Nephron (organoid): ENCODE measurements around the gene PACRG.

Experiments used
- H3K27ac Mint-ChIP-seq, 3 experiments: 2 replicates each; pipeline ENCODE4 v1.8.0; 2020; ENCODE audit warnings: mixed read lengths in 3 of 3, mild to moderate bottlenecking in 2 of 3, moderate library complexity in 1 of 3
- H3K27me3 Mint-ChIP-seq: 2 replicates; pipeline ENCODE4 v1.8.0; 2021; ENCODE audit warnings: low read depth, mild to moderate bottlenecking, moderate library complexity, mixed read lengths
- H3K36me3 Mint-ChIP-seq: 2 replicates; pipeline ENCODE4 v1.8.0; 2020; ENCODE audit warnings: low read depth, mixed read lengths
- H3K4me1 Mint-ChIP-seq: 2 replicates; pipeline ENCODE4 v1.8.0; 2020; ENCODE audit warnings: mixed read lengths
- H3K4me3 Mint-ChIP-seq, 3 experiments: 2 replicates each; pipeline ENCODE4 v1.8.0; 2020; ENCODE audit warnings: mild to moderate bottlenecking in 3 of 3, mixed read lengths in 3 of 3, moderate library complexity in 2 of 3
- H3K9me3 Mint-ChIP-seq: 2 replicates; pipeline ENCODE4 v1.8.0; 2020; ENCODE audit warnings: mixed read lengths
- CTCF ChIP-seq, 3 experiments: fragments of 200-600 bp; sonication (generic); IDR thresholded peaks; one replicate each; pipeline ENCODE4 v1.5.0; 2021; ENCODE audit warnings: antibody characterized with exemption in 3 of 3; ENCODE audit not compliant: unreplicated experiment in 3 of 3

PACRG gene

GRCh38 chr6:163199371-163199770 lies 471.6 kb downstream of the PACRG start:
- Mint-ChIP-seq H3K27me3 (peaks cover 9% of the 10 kb centered on the region), H3K36me3 (no peaks in the 10 kb centered on the region), H3K4me1 (peaks cover 5% of the 10 kb centered on the region), H3K4me3 (no peak overlapping the region), H3K27ac (no peak overlapping the region), H3K9me3 (peaks cover 2% of the 10 kb centered on the region)
- no peak for TF ChIP-seq CTCF (IDR thresholded peaks at IDR 0.05; ENCODE audit: unreplicated experiment in 3 of 3)

GRCh38 chr6:163200289-163200688 lies 472.5 kb downstream of the PACRG start:
- Mint-ChIP-seq H3K27ac (no peak overlapping the region), H3K4me1 (peaks cover 5% of the 10 kb centered on the region), H3K27me3 (peaks cover 5% of the 10 kb centered on the region), H3K9me3 (peaks cover 7% of the 10 kb centered on the region), H3K4me3 (no peak overlapping the region), H3K36me3 (no peaks in the 10 kb centered on the region)
- TF ChIP-seq CTCF (IDR thresholded peaks at IDR 0.05; ENCODE audit: unreplicated experiment in 3 of 3) = no peak

- Mint-ChIP-seq H3K27me3 (peaks cover 5% of the 10 kb centered on the region), H3K4me1 (peaks cover 5% of the 10 kb centered on the region), H3K4me3 (no peak overlapping the region), H3K36me3 (no peaks in the 10 kb centered on the region), H3K9me3 (peaks cover 10% of the 10 kb centered on the region), H3K27ac (no peak overlapping the region)
- no peak for TF ChIP-seq CTCF (IDR thresholded peaks at IDR 0.05; ENCODE audit: unreplicated experiment in 3 of 3)
These were observed 472.9 kb downstream of the PACRG start for GRCh38 chr6:163200694-163201093.

GRCh38 chr6:163201855-163202254 lies 474.1 kb downstream of the PACRG start:
- Mint-ChIP-seq H3K27me3 (peaks cover 5% of the 10 kb centered on the region), H3K4me3 (no peak overlapping the region), H3K4me1 (peaks cover 5% of the 10 kb centered on the region), H3K27ac (no peak overlapping the region), H3K9me3 (peaks cover 11% of the 10 kb centered on the region), H3K36me3 (no peaks in the 10 kb centered on the region)
- no peak for TF ChIP-seq CTCF (IDR thresholded peaks at IDR 0.05; ENCODE audit: unreplicated experiment in 3 of 3)

- no peak overlapping the region for H3K4me3 Mint-ChIP-seq
- H3K36me3 Mint-ChIP-seq = no peaks in the 10 kb centered on the region
- H3K4me1 Mint-ChIP-seq = no peaks in the 10 kb centered on the region
- no peak for TF ChIP-seq CTCF (IDR thresholded peaks at IDR 0.05; ENCODE audit: unreplicated experiment in 3 of 3)
- peaks cover 5% of the 10 kb centered on the region for H3K27me3 Mint-ChIP-seq
- H3K9me3 Mint-ChIP-seq = peaks cover 15% of the 10 kb centered on the region
- H3K27ac Mint-ChIP-seq = no peak overlapping the region
These were observed 478.4 kb downstream of the PACRG start for GRCh38 chr6:163206196-163206595.

GRCh38 chr6:163207431-163208383 lies 479.9 kb downstream of the PACRG start:
- H3K36me3 Mint-ChIP-seq = no peaks in the 10 kb centered on the region
- H3K9me3 Mint-ChIP-seq = peaks cover 26% of the 10 kb centered on the region
- no peak for TF ChIP-seq CTCF (IDR thresholded peaks at IDR 0.05; ENCODE audit: unreplicated experiment in 3 of 3)
- H3K27ac Mint-ChIP-seq = no peak overlapping the region
- H3K4me1 Mint-ChIP-seq = no peaks in the 10 kb centered on the region
- peaks cover 4% of the 10 kb centered on the region for H3K27me3 Mint-ChIP-seq
- no peak overlapping the region for H3K4me3 Mint-ChIP-seq
